Mesendoderm (in vitro differentiated cells): ENCODE data around the gene LRRC4C.

Source experiments
- DNase-seq: peaks from one replicate; pipeline ENCODE4 v3.0.0; 2013
- H2AK5ac ChIP-seq: 2 replicates; pipeline ENCODE4 v1.6.1; 2013; ENCODE audit warnings: low read length, inconsistent platforms
- H2BK120ac ChIP-seq: 2 replicates; pipeline ENCODE4 v1.6.1; 2013; ENCODE audit warnings: low read depth, mild to moderate bottlenecking, low read length, moderate library complexity, mixed read lengths
- H2BK15ac ChIP-seq: replicated peaks from 2 replicates; pipeline ENCODE4 v1.6.1; 2013; ENCODE audit warnings: low read depth, mild to moderate bottlenecking, moderate library complexity
- H2BK5ac ChIP-seq: 2 replicates; pipeline ENCODE4 v1.6.1; 2013; ENCODE audit warnings: low read length, inconsistent platforms
- H3K18ac ChIP-seq: 2 replicates; pipeline ENCODE4 v1.6.1; 2013; ENCODE audit warnings: mild to moderate bottlenecking, low read length, mixed read lengths
- H3K23ac ChIP-seq: one replicate; pipeline ENCODE4 v1.6.1; 2013; ENCODE audit warnings: low read length
- H3K27ac ChIP-seq: 2 replicates; pipeline ENCODE4 v1.5.1; 2013; ENCODE audit warnings: low read depth, mild to moderate bottlenecking, inconsistent platforms, low read length, moderate library complexity
- H3K27me3 ChIP-seq: 2 replicates; pipeline ENCODE4 v1.6.1; 2013; ENCODE audit warnings: low read length, control low read depth, mild to moderate bottlenecking, inconsistent platforms; ENCODE audit not compliant: insufficient read depth, poor library complexity
- H3K36me3 ChIP-seq: 2 replicates; pipeline ENCODE4 v1.6.1; 2013; ENCODE audit warnings: low read length, inconsistent platforms; ENCODE audit not compliant: control insufficient read depth, insufficient read depth
- H3K4ac ChIP-seq: one replicate; pipeline ENCODE4 v1.6.1; 2013; ENCODE audit warnings: low read depth, mild to moderate bottlenecking, low read length, moderate library complexity
- H3K4me1 ChIP-seq: 2 replicates; pipeline ENCODE4 v1.6.1; 2013; ENCODE audit warnings: low read depth, low read length, inconsistent platforms; ENCODE audit not compliant: control insufficient read depth
- H3K4me2 ChIP-seq: 2 replicates; pipeline ENCODE4 v1.6.1; 2013; ENCODE audit warnings: low read length
- H3K4me3 ChIP-seq: 2 replicates; pipeline ENCODE4 v1.5.1; 2013; ENCODE audit warnings: mild to moderate bottlenecking, low read length
- H3K56ac ChIP-seq: one replicate; pipeline ENCODE4 v1.6.1; 2013; ENCODE audit warnings: low read length
- H3K79me1 ChIP-seq: 2 replicates; pipeline ENCODE4 v1.6.1; 2013; ENCODE audit warnings: low read length, inconsistent platforms
- H3K79me2 ChIP-seq: 2 replicates; pipeline ENCODE4 v1.6.1; 2013; ENCODE audit warnings: mild to moderate bottlenecking, low read length; ENCODE audit not compliant: control insufficient read depth, insufficient read depth
- H3K9ac ChIP-seq: 2 replicates; pipeline ENCODE4 v1.6.1; 2013; ENCODE audit warnings: low read length, inconsistent platforms
- H4K5ac ChIP-seq: one replicate; pipeline ENCODE4 v1.6.1; 2013; ENCODE audit warnings: low read length
- H4K8ac ChIP-seq: one replicate; pipeline ENCODE4 v1.6.1; 2013; ENCODE audit warnings: low read depth, mild to moderate bottlenecking, control low read depth, low read length, moderate library complexity
- WGBS: extraction: QIAGEN DNeasy Blood & Tissue Kit; methylation state at CpG from one replicate; pipeline ENCODE4 v1.1.7; 2013; ENCODE audit warnings: low lambda C conversion rate, missing lambda C conversion rate; ENCODE audit not compliant: insufficient coverage; ENCODE audit errors: extremely low coverage; 5-methylcytosine and 5-hydroxymethylcytosine counted together

The LRRC4C gene

GRCh38 chr11:40140560-40140959, 1318.9 kb downstream of the LRRC4C start:
- no peaks in the 10 kb centered on the region for H3K27me3 ChIP-seq
- no peak overlapping the region for H2AK5ac ChIP-seq
- H3K4me1 ChIP-seq = no peaks in the 10 kb centered on the region
- no peaks in the 10 kb centered on the region for H3K79me1 ChIP-seq
- no peak overlapping the region for H3K18ac ChIP-seq
- WGBS = no CpG with 5 or more reads among the region's 5 CpGs
- no peak for DNase-seq
- H3K9ac ChIP-seq = no peak overlapping the region
- H3K56ac ChIP-seq = no peak overlapping the region
- no peak overlapping the region for H3K27ac ChIP-seq
- H3K4me3 ChIP-seq = no peak overlapping the region
- no peak overlapping the region for H3K4me2 ChIP-seq
- no peak overlapping the region for H2BK5ac ChIP-seq
- no peak overlapping the region for H2BK15ac ChIP-seq
- H4K5ac ChIP-seq = no peak overlapping the region
- no peak overlapping the region for H3K23ac ChIP-seq
- H3K4ac ChIP-seq = no peak overlapping the region
- H3K79me2 ChIP-seq = no peaks in the 10 kb centered on the region
- H3K36me3 ChIP-seq = no peaks in the 10 kb centered on the region
- H4K8ac ChIP-seq = no peak overlapping the region
- H2BK120ac ChIP-seq = no peak overlapping the region

DNA sequence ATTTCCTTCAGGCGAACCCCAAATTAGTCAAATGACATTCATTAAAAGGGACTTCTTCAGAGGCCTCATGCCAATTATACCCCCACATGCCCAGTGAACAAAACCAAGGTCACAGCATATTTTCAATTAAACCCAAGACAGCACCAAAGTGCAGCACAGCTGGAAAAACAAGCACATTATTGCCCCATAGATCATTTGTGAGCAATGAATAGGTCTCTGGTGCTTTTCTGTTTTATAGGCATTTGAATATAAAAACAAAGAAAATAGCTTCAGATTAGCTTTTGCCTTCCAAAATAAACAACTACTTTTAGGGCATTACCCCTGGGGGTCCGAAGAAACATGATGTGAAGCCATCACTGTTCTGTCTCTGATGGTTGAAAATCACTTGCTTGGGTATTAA, 1319.9 kb downstream of the LRRC4C start:
- H2BK120ac ChIP-seq = no peak overlapping the region
- H3K23ac ChIP-seq = no peak overlapping the region
- no peak overlapping the region for H3K4me3 ChIP-seq
- H2AK5ac ChIP-seq = no peak overlapping the region
- no peak for DNase-seq
- no peaks in the 10 kb centered on the region for H3K4me1 ChIP-seq
- no peaks in the 10 kb centered on the region for H3K79me1 ChIP-seq
- no peak overlapping the region for H3K18ac ChIP-seq
- H2BK15ac ChIP-seq = no peak overlapping the region
- no peak overlapping the region for H3K4ac ChIP-seq
- H3K9ac ChIP-seq = no peak overlapping the region
- H4K8ac ChIP-seq = no peak overlapping the region
- H3K27me3 ChIP-seq = no peaks in the 10 kb centered on the region
- no peak overlapping the region for H4K5ac ChIP-seq
- WGBS = no CpG with 5 or more reads among the region's 2 CpGs
- no peak overlapping the region for H3K4me2 ChIP-seq
- no peak overlapping the region for H3K27ac ChIP-seq
- H2BK5ac ChIP-seq = no peak overlapping the region
- H3K79me2 ChIP-seq = no peaks in the 10 kb centered on the region
- H3K56ac ChIP-seq = no peak overlapping the region
- no peaks in the 10 kb centered on the region for H3K36me3 ChIP-seq

DNA sequence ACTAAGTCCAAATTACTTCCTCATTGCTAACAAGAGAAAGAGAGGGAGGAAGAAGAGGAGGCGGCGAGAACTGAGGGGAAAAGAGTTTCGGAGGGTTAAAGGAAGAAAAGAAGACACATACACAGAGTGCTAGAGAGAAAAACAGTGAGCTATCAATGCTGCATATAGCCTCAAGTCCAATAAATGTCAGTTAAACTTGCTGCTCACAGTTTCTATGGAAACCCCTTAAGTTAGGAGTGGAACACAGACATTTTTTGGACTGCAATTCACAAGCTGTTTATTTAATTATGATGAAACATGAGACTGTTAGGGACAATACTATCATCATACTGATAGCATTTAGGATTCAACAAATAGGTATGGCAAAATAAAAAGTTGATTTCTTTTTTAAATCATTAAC, 1320.4 kb downstream of the LRRC4C start:
- H2BK5ac ChIP-seq = no peak overlapping the region
- no peaks in the 10 kb centered on the region for H3K36me3 ChIP-seq
- no peak overlapping the region for H4K5ac ChIP-seq
- H3K56ac ChIP-seq = no peak overlapping the region
- H4K8ac ChIP-seq = no peak overlapping the region
- DNase-seq = no peak
- H3K4me2 ChIP-seq = no peak overlapping the region
- H2BK15ac ChIP-seq = no peak overlapping the region
- no peak overlapping the region for H2BK120ac ChIP-seq
- H3K4ac ChIP-seq = no peak overlapping the region
- no peaks in the 10 kb centered on the region for H3K4me1 ChIP-seq
- H2AK5ac ChIP-seq = no peak overlapping the region
- no peaks in the 10 kb centered on the region for H3K27me3 ChIP-seq
- no peak overlapping the region for H3K9ac ChIP-seq
- H3K18ac ChIP-seq = no peak overlapping the region
- no peak overlapping the region for H3K23ac ChIP-seq
- no peaks in the 10 kb centered on the region for H3K79me2 ChIP-seq
- no peak overlapping the region for H3K4me3 ChIP-seq
- WGBS = no CpG with 5 or more reads among the region's 3 CpGs
- no peak overlapping the region for H3K27ac ChIP-seq
- H3K79me1 ChIP-seq = no peaks in the 10 kb centered on the region

DNA sequence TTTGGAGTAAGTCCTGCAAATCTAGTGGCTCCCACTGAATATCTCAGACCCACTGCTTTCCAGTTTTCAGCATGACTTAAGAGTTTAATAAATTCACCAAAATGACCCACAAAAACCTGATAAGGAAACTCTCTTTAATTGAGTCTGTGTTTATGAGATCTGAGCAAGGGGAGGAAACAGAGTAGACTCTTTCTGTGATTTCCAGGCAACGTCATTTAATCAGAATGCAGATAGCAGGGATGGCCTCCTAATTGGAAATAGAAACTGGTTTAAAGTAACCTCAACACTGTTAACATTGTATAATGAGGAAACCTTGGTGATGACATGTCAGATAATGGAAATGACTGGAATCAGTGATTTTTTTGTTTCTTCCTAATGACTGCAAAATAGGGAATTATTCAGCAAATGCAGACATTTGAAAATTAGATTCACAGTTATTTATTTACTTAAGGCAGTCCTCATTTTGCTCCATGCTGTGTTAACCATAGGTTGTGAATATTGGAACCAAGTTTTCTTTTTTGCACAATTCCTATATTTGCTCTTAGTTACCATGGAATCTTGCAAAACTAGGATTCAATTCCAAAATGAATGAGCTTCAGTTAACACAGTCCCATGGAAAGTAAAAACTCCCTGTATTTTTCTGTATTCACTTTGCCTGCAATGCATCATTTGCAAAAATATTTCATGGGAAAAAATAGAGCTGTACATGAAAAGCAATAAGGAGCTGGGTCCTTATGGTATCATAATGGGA, 1324.5 kb downstream of the LRRC4C start:
- no peaks in the 10 kb centered on the region for H3K27me3 ChIP-seq
- H3K4me1 ChIP-seq = no peaks in the 10 kb centered on the region
- no peak overlapping the region for H2BK5ac ChIP-seq
- no peak overlapping the region for H3K9ac ChIP-seq
- H3K23ac ChIP-seq = no peak overlapping the region
- H3K4ac ChIP-seq = no peak overlapping the region
- no peak overlapping the region for H3K4me3 ChIP-seq
- no peak overlapping the region for H2BK120ac ChIP-seq
- no peaks in the 10 kb centered on the region for H3K79me2 ChIP-seq
- H3K79me1 ChIP-seq = no peaks in the 10 kb centered on the region
- H3K4me2 ChIP-seq = no peak overlapping the region
- H3K36me3 ChIP-seq = no peaks in the 10 kb centered on the region
- no peak overlapping the region for H3K27ac ChIP-seq
- H4K8ac ChIP-seq = no peak overlapping the region
- no peak overlapping the region for H3K56ac ChIP-seq
- DNase-seq = no peak
- H4K5ac ChIP-seq = no peak overlapping the region
- H2BK15ac ChIP-seq = no peak overlapping the region
- no peak overlapping the region for H2AK5ac ChIP-seq
- H3K18ac ChIP-seq = no peak overlapping the region
- WGBS = no CpG with 5 or more reads among the region's 1 CpG

DNA sequence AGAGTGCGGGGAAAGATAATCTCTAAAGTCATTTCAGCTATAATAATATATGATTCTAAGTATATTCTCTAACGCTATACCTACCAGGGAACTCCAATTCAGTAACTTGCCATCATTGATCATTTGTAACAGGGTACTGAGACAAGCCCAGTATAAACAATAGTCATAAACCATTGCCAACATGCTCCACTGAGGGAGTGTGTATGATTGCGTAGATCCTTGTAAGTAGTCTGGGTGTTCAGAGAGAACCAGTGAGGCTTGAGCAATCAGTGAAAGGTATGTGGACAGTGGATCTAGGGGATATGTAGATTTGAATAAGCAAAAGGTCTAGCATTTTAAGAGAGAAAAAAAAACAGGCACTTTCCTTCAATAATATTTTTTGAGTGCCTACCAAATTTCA, 1326.0 kb downstream of the LRRC4C start:
- no peak for DNase-seq
- H4K8ac ChIP-seq = no peak overlapping the region
- no peaks in the 10 kb centered on the region for H3K27me3 ChIP-seq
- no peak overlapping the region for H2BK15ac ChIP-seq
- H3K79me1 ChIP-seq = no peaks in the 10 kb centered on the region
- H3K18ac ChIP-seq = no peak overlapping the region
- no peak overlapping the region for H2AK5ac ChIP-seq
- no peaks in the 10 kb centered on the region for H3K4me1 ChIP-seq
- H3K23ac ChIP-seq = no peak overlapping the region
- WGBS = no CpG with 5 or more reads among the region's 3 CpGs
- H3K36me3 ChIP-seq = no peaks in the 10 kb centered on the region
- H3K9ac ChIP-seq = no peak overlapping the region
- no peak overlapping the region for H3K4ac ChIP-seq
- no peak overlapping the region for H2BK120ac ChIP-seq
- H3K27ac ChIP-seq = no peak overlapping the region
- H4K5ac ChIP-seq = no peak overlapping the region
- H2BK5ac ChIP-seq = no peak overlapping the region
- H3K79me2 ChIP-seq = no peaks in the 10 kb centered on the region
- H3K56ac ChIP-seq = no peak overlapping the region
- H3K4me3 ChIP-seq = no peak overlapping the region
- no peak overlapping the region for H3K4me2 ChIP-seq

- no peaks in the 10 kb centered on the region for H3K36me3 ChIP-seq
- no peaks in the 10 kb centered on the region for H3K27me3 ChIP-seq
- no peak overlapping the region for H3K56ac ChIP-seq
- H3K9ac ChIP-seq = no peak overlapping the region
- no peak overlapping the region for H3K4me2 ChIP-seq
- no peak overlapping the region for H3K4me3 ChIP-seq
- DNase-seq = no peak
- H3K27ac ChIP-seq = no peak overlapping the region
- H2BK5ac ChIP-seq = no peak overlapping the region
- no peak overlapping the region for H4K5ac ChIP-seq
- H3K18ac ChIP-seq = no peak overlapping the region
- no peak overlapping the region for H4K8ac ChIP-seq
- no peak overlapping the region for H2BK15ac ChIP-seq
- no peak overlapping the region for H3K23ac ChIP-seq
- no peak overlapping the region for H2AK5ac ChIP-seq
- no peak overlapping the region for H2BK120ac ChIP-seq
- H3K4me1 ChIP-seq = no peaks in the 10 kb centered on the region
- no peaks in the 10 kb centered on the region for H3K79me1 ChIP-seq
- no peaks in the 10 kb centered on the region for H3K79me2 ChIP-seq
- no peak overlapping the region for H3K4ac ChIP-seq
- WGBS = no CpG with 5 or more reads among the region's 3 CpGs
Observed at GRCh38 chr11:40132912-40133311, 1326.5 kb downstream of the LRRC4C start.
